CD14-positive monocyte (primary cell): ENCODE measurements around the gene FBXL12. TPM values are rescaled to one million over a fixed set of nuclear protein-coding genes. Genes with fewer than 3 reads are reported as not detected.
"Not testable (repeated sequence)": the region's sequence is repeated elsewhere in the genome, so short reads cannot be mapped to it uniquely, and the experiment has no call there.

ENCODE experiments used
- DNase-seq, 3 donors: peaks; one replicate each; pipeline ENCODE4 v3.0.0-alpha.2; 2011 to 2022
- H2AFZ ChIP-seq: 2 replicates; pipeline ENCODE4 v1.6.0; 2012; ENCODE audit warnings: mild to moderate bottlenecking, low read depth, low read length, inconsistent platforms; ENCODE audit not compliant: insufficient read depth, poor library complexity, severe bottlenecking
- H3K27ac ChIP-seq, 2 donors: 1 replicate in 1 of 2; 2 replicates in 1 of 2; pipeline ENCODE4 v1.5.1; 2012 to 2013; ENCODE audit warnings: low read length in 2 of 2, control low read depth in 1 of 2, inconsistent platforms in 1 of 2, low read depth in 1 of 2, mild to moderate bottlenecking in 1 of 2
- H3K27me3 ChIP-seq, 2 donors: one replicate each; pipeline versions ENCODE4 v1.6.0 to v1.6.1; 2011 to 2013; ENCODE audit warnings: low read length in 2 of 2; ENCODE audit not compliant: control insufficient read depth in 2 of 2, insufficient read depth in 2 of 2
- H3K36me3 ChIP-seq, 2 donors: replicated peaks in 1 of 2; 1 replicate in 1 of 2; 2 replicates in 1 of 2; pipeline versions ENCODE4 v1.5.1 to v1.6.1; 2012 to 2013; ENCODE audit warnings: low read length in 2 of 2, control low read depth in 1 of 2, inconsistent platforms in 1 of 2, mild to moderate bottlenecking in 1 of 2; ENCODE audit not compliant: insufficient read depth in 2 of 2, control insufficient read depth in 1 of 2
- H3K4me1 ChIP-seq, 2 donors: 1 replicate in 1 of 2; 2 replicates in 1 of 2; pipeline versions ENCODE4 v1.5.1 to v1.6.1; 2012 to 2013; ENCODE audit warnings: low read length in 2 of 2, control low read depth in 1 of 2, inconsistent platforms in 1 of 2, mild to moderate bottlenecking in 1 of 2, moderate library complexity in 1 of 2; ENCODE audit not compliant: insufficient read depth in 2 of 2, control insufficient read depth in 1 of 2
- H3K4me2 ChIP-seq: replicated peaks from 2 replicates; pipeline ENCODE3; 2012; ENCODE audit warnings: low read length, moderate library complexity, mild to moderate bottlenecking; ENCODE audit not compliant: poor library complexity, severe bottlenecking; ENCODE audit errors: extremely low read depth
- H3K4me3 ChIP-seq, 3 experiments: fragments of 200-600 bp in 1 of 3; sonication (generic) in 1 of 3; replicated peaks in 1 of 3; 1 replicate in 2 of 3; 2 replicates in 1 of 3; pipeline ENCODE4 v1.5.1; 2011 to 2013; ENCODE audit warnings: low read length in 3 of 3, mild to moderate bottlenecking in 3 of 3, control low read depth in 2 of 3, low read depth in 2 of 3, inconsistent platforms in 1 of 3, moderate library complexity in 1 of 3
- H3K79me2 ChIP-seq: 2 replicates; pipeline ENCODE4 v1.6.0; 2012; ENCODE audit warnings: mild to moderate bottlenecking, control low read depth, inconsistent platforms, low read length, moderate library complexity; ENCODE audit not compliant: insufficient read depth
- H3K9ac ChIP-seq: 2 replicates; pipeline ENCODE4 v1.6.0; 2017; ENCODE audit warnings: low read length, mild to moderate bottlenecking; ENCODE audit not compliant: insufficient read depth, poor library complexity, severe bottlenecking
- H3K9me3 ChIP-seq, 2 donors: replicated peaks in 1 of 2; 1 replicate in 1 of 2; 2 replicates in 1 of 2; pipeline versions ENCODE4 v1.5.1 to v1.6.1; 2012 to 2013; ENCODE audit warnings: low read length in 2 of 2, control low read depth in 1 of 2; ENCODE audit not compliant: control insufficient read depth in 1 of 2, insufficient read depth in 1 of 2
- H4K20me1 ChIP-seq: 2 replicates; pipeline ENCODE4 v1.6.0; 2012; ENCODE audit warnings: mild to moderate bottlenecking, low read length, control low read depth, moderate library complexity; ENCODE audit not compliant: insufficient read depth
- H3K27ac Mint-ChIP-seq, 7 donors: one replicate each; pipeline ENCODE4 v1.8.0; 2020; ENCODE audit warnings: mild to moderate bottlenecking in 7 of 7, mixed read lengths in 7 of 7, moderate library complexity in 6 of 7, inconsistent platforms in 2 of 7
- H3K27me3 Mint-ChIP-seq, 3 donors: one replicate each; pipeline ENCODE4 v1.8.0; 2021 to 2022; ENCODE audit warnings: low read depth in 3 of 3, mild to moderate bottlenecking in 3 of 3, mixed read lengths in 3 of 3, moderate library complexity in 3 of 3, inconsistent platforms in 1 of 3
- H3K36me3 Mint-ChIP-seq, 2 donors: one replicate each; pipeline ENCODE4 v1.8.0; 2020; ENCODE audit warnings: mixed read lengths in 2 of 2, inconsistent platforms in 1 of 2, mild to moderate bottlenecking in 1 of 2
- H3K4me1 Mint-ChIP-seq: one replicate; pipeline ENCODE4 v1.8.0; 2020; ENCODE audit warnings: mild to moderate bottlenecking, mixed read lengths
- H3K4me3 Mint-ChIP-seq, 2 donors: one replicate each; pipeline ENCODE4 v1.8.0; 2020; ENCODE audit warnings: mild to moderate bottlenecking in 2 of 2, mixed read lengths in 2 of 2, moderate library complexity in 1 of 2
- H3K9me3 Mint-ChIP-seq, 7 donors: one replicate each; pipeline ENCODE4 v1.8.0; 2020 to 2022; ENCODE audit warnings: mixed read lengths in 7 of 7, mild to moderate bottlenecking in 6 of 7, moderate library complexity in 6 of 7, inconsistent platforms in 2 of 7
- WGBS: methylation state at CpG from one replicate; pipeline ENCODE4 v1.1.5; 2013; ENCODE audit warnings: missing lambda C conversion rate; ENCODE audit not compliant: insufficient coverage; 5-methylcytosine and 5-hydroxymethylcytosine counted together
- intact Hi-C, 2 donors: fragments of 100-400 bp; cut with micrococcal nuclease; formaldehyde crosslinking; loops; one replicate each; pipeline versions ENCODE4 v1.15.0 to v1.15.1; 2023
- polyA plus RNA-seq, 3 donors: library from polyadenylated mRNA; depleted of rRNA in 1 of 3; unstranded in 2 of 3; stranded (reverse) in 1 of 3; fragments of 300-500 nt in 2 of 3; fragments of >200 nt in 1 of 3; fragmentation: Illumina TruSeq in 2 of 3; gene quantifications; 1 replicate in 2 of 3; 2 replicates in 1 of 3; pipeline ENCODE4 v1.2.3, GENCODE V29; 2012 to 2021
- TF ChIP-seq, protein P1 (sequence below): fragments of 200-600 bp; IDR thresholded peaks from one replicate; pipeline ENCODE4 v1.8.0; 2022; ENCODE audit warnings: antibody characterized with exemption, mild to moderate bottlenecking

FBXL12 gene
- polyA plus RNA-seq, 3 donors = 6.6 to 49.8 (median 8.1) TPM

DNA sequence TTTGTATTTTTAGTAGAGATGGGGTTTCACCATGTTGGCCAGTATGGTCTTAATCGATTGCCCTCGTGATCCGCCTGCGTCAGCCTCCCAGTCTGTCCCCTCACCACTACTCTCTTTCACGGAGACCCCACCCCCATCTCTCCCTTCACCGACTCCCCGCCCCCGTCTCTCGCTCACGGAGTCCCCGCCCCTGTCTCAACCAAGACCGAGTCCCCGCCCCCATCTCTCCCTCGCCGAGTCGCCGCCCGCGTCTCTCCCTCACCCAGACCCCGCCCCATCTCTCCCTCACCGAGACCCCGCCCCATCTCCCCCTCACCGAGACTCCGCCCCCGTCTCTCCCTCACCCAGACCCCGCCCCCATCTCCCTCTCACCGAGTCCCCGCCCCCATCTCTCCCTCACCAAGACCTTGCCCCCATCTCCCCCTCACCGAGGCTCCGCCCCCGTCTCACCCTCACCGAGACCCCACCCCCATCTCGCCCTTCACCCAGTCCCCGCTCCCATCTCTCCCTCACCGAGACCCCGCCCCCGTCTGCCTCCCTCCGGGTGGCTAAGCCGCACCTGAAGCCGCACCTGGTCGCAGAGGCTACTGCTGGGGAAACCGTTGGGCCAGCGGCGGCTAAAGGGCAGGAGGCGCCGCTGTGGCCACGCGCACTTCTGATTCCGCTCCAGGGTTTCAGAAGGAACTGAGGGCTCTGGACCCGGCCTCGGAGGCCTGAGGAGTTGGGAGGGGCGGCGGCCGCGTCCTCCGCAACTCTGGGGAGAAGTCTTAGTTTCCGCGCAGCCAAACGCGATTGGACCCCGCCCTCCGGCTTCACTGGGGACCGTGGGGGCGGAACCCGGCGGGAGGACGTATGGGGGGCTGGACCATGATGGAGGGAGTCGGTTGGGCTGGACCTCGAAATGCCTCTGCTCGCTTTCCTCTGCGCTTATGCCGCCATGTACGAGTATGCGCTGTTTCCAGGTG, 33.2 kb downstream of the FBXL12 start:
- Histone ChIP-seq H3K4me1 (peaks cover 9 to 15% of the 10 kb centered on the region in 2 donors), H3K27me3 (no peaks in the 10 kb centered on the region), H3K36me3 (no peaks in the 10 kb centered on the region), H3K9me3 (no peaks in the 10 kb centered on the region), H3K4me3 (peak overlapping the region; percentile 58 to 79 (median 63)), H3K79me2 (peaks cover 6% of the 10 kb centered on the region), H3K4me2 (peak overlapping the region; percentile 85), H3K27ac (peak overlapping the region; percentile 83 to 89), H3K9ac (peak overlapping the region; percentile 76), H2AFZ (peak overlapping the region; percentile 77), H4K20me1 (no peaks in the 10 kb centered on the region)
- Mint-ChIP-seq H3K4me1 (peaks cover 22% of the 10 kb centered on the region), H3K9me3 (no peaks in the 10 kb centered on the region), H3K36me3 (no peaks in the 10 kb centered on the region), H3K27ac (peak overlapping the region; percentile 93 to 98 (median 96)), H3K27me3 (peaks cover 0 to 2% (median 0%) of the 10 kb centered on the region in 3 donors), H3K4me3 (peak overlapping the region; percentile 89 to 94)
- TF ChIP-seq, protein P1, sequence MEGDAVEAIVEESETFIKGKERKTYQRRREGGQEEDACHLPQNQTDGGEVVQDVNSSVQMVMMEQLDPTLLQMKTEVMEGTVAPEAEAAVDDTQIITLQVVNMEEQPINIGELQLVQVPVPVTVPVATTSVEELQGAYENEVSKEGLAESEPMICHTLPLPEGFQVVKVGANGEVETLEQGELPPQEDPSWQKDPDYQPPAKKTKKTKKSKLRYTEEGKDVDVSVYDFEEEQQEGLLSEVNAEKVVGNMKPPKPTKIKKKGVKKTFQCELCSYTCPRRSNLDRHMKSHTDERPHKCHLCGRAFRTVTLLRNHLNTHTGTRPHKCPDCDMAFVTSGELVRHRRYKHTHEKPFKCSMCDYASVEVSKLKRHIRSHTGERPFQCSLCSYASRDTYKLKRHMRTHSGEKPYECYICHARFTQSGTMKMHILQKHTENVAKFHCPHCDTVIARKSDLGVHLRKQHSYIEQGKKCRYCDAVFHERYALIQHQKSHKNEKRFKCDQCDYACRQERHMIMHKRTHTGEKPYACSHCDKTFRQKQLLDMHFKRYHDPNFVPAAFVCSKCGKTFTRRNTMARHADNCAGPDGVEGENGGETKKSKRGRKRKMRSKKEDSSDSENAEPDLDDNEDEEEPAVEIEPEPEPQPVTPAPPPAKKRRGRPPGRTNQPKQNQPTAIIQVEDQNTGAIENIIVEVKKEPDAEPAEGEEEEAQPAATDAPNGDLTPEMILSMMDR = no peak
- WGBS = 0% methylated on average over 40 of the region's 74 CpGs
- intact Hi-C loops = no loop called here
- peak; percentile 89 to 94 (median 91) for DNase-seq

DNA sequence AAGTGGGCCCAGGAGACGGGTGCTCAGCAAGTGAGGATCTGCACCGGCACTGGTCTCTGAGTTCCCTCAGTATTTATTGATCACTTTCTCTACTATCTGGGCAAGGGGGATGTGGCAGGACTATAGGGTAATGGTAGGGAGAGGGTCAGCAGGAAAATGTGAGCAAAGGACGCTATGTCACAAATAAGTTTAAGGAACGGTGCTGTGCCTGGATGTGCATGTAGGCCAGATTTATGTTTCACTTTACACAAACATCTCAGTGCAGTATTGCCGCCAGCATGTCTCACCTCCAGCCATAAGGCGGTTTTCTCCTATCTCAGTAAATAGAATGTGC, 34.7 kb downstream of the FBXL12 start:
- H4K20me1 ChIP-seq, H3K9ac ChIP-seq, H3K4me3 ChIP-seq, H3K27me3 ChIP-seq, H3K4me2 ChIP-seq, H3K36me3 ChIP-seq, H3K9me3 ChIP-seq, H3K4me3 Mint-ChIP-seq, H3K79me2 ChIP-seq, DNase-seq, H3K36me3 Mint-ChIP-seq, intact Hi-C loops, H3K9me3 Mint-ChIP-seq, H3K27me3 Mint-ChIP-seq: not testable (repeated sequence)
- H2AFZ ChIP-seq = peak overlapping the region; percentile 77
- H3K4me1 Mint-ChIP-seq = peaks cover 19% of the 10 kb centered on the region
- WGBS = 92% methylated on average over 2 of the region's 6 CpGs
- H3K4me1 ChIP-seq = peaks cover 9 to 15% of the 10 kb centered on the region in 2 donors
- peak overlapping the region in 1 of 2 donors; percentile 83 for H3K27ac ChIP-seq
- H3K27ac Mint-ChIP-seq = peak overlapping the region in 4 of 7 donors; percentile 0 to 97 (median 82)
